ENCODE measurements around the gene GABRE.

DNA sequence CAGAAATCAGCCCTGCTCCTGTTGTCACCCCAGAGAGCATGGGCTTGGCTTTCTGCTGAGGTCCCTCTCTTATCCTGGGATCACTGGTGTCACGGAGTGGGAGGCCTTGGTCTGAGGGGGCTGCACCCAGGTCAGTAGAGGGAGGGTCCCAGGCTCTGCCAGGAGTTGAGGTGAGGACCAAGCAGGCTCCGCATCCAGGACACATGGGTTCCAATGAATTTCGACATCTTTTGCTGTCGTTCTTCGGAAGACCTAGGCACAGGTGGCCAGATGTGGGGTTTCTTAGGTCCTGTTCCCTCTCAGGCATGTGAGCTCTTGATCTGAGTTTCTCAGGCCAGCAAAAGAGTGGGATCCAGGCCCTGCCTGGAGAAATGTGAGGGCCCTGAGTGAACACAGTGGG is 51.8 kb downstream of the GABRE start:
- TF ChIP-seq, protein P1, sequence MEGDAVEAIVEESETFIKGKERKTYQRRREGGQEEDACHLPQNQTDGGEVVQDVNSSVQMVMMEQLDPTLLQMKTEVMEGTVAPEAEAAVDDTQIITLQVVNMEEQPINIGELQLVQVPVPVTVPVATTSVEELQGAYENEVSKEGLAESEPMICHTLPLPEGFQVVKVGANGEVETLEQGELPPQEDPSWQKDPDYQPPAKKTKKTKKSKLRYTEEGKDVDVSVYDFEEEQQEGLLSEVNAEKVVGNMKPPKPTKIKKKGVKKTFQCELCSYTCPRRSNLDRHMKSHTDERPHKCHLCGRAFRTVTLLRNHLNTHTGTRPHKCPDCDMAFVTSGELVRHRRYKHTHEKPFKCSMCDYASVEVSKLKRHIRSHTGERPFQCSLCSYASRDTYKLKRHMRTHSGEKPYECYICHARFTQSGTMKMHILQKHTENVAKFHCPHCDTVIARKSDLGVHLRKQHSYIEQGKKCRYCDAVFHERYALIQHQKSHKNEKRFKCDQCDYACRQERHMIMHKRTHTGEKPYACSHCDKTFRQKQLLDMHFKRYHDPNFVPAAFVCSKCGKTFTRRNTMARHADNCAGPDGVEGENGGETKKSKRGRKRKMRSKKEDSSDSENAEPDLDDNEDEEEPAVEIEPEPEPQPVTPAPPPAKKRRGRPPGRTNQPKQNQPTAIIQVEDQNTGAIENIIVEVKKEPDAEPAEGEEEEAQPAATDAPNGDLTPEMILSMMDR (conservative IDR thresholded peaks at IDR 0.05; ENCODE audit: low read length): no peak
- TF ChIP-seq EZH2phosphoT487 (IDR thresholded peaks at IDR 0.05; ENCODE audit: borderline replicate concordance, low read depth, low read length): no peak
